Measurements from ENCODE around the gene TSPAN18.

GRCh38 chr11:44916801-44917385 is 190.1 kb downstream of the TSPAN18 start:
- TF ChIP-seq CTCF (IDR thresholded peaks at IDR 0.05; ENCODE audit: low read depth, low read length) (no peak), EZH2phosphoT487 (IDR thresholded peaks at IDR 0.05; ENCODE audit: low read depth) (no peak)

Measured in OCI-LY3 (cell line).